ENCODE results near the gene ORAI2. TPM values are rescaled to one million over a fixed set of nuclear protein-coding genes. Genes with fewer than 3 reads are reported as not detected.

ORAI2 gene
- total and polyA plus RNA-seq, 7 donors, result 1.4 to 38.7 (median 7.9) TPM

DNA sequence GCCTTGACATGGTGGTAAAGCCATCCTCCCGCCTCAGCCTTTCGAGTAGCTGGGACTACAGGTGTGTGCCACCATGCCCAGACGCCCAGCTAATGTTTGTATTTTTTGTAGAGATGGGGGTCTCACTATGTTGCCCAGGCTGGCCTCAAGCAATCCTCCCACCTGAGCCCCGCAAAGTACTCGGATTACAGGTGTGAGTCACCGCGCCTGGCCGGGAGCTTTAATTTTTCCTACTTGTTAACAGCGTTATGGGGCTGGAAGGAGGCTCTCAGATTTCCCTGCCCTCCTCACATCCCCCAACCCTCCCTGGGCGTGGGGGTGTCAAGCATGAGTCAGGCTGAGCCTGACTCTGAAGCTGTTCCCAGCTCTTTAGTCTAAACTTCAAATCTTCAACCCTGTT is 23.0 kb downstream of the ORAI2 start:
- no peaks in the 10 kb centered on the region for H3K27me3 ChIP-seq
- intact Hi-C loops (cut with DNase I), result no loop called here
- WGBS, 2 donors, result 91 to 92% methylated on average over 10 of the region's 10 CpGs
- peaks cover 7 to 43% (median 29%) of the 10 kb centered on the region in 4 donors for H3K36me3 ChIP-seq
- no peak for TF ChIP-seq EP300 (IDR thresholded peaks at IDR 0.05)
- TF ChIP-seq POLR2A (IDR thresholded peaks at IDR 0.05), result no peak
- TF ChIP-seq POLR2AphosphoS5 (IDR thresholded peaks at IDR 0.05), result no peak
- TF ChIP-seq, protein P1, sequence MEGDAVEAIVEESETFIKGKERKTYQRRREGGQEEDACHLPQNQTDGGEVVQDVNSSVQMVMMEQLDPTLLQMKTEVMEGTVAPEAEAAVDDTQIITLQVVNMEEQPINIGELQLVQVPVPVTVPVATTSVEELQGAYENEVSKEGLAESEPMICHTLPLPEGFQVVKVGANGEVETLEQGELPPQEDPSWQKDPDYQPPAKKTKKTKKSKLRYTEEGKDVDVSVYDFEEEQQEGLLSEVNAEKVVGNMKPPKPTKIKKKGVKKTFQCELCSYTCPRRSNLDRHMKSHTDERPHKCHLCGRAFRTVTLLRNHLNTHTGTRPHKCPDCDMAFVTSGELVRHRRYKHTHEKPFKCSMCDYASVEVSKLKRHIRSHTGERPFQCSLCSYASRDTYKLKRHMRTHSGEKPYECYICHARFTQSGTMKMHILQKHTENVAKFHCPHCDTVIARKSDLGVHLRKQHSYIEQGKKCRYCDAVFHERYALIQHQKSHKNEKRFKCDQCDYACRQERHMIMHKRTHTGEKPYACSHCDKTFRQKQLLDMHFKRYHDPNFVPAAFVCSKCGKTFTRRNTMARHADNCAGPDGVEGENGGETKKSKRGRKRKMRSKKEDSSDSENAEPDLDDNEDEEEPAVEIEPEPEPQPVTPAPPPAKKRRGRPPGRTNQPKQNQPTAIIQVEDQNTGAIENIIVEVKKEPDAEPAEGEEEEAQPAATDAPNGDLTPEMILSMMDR (IDR thresholded peaks at IDR 0.05), result no peak
- DNase-seq, result no peak
- H3K9me3 ChIP-seq, result no peaks in the 10 kb centered on the region
- no peak overlapping the region for H3K27ac ChIP-seq
- no peak overlapping the region for H3K4me3 ChIP-seq
- no peaks in the 10 kb centered on the region for H3K4me1 ChIP-seq

DNA sequence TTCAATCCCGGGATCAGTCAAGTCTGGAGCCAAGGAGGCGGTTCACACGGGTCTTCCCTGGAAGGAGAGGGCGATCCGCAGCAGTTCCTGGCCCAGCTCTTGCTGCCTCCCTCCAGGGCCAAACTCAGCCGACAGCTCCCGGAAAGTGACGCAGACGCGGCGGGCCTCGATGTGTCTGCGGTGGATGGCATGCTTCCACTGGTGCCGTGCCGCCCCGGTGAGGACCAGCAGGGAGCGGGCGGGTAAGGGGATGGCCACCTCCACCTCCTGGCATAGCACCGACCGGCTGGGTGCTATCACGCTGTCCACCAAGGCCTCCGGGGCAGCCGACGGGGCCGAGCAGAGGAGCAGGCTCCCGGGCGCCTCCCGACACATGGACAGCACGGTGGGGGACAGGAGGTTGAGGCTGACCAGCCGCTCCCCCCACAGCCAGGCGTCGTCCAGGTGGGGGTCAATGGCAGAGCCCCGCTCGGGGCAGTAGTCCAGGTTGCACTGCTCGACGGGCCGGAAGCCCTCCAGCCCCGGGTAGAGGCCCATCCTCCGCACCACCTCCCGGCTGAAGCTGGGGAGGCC is 24.1 kb downstream of the ORAI2 start:
- Histone ChIP-seq H3K36me3 (peaks cover 7 to 43% (median 29%) of the 10 kb centered on the region in 4 donors), H3K9me3 (no peaks in the 10 kb centered on the region), H3K4me3 (no peak overlapping the region), H3K27me3 (no peaks in the 10 kb centered on the region), H3K4me1 (no peaks in the 10 kb centered on the region), H3K27ac (no peak overlapping the region)
- no peak for DNase-seq
- 96% methylated on average over 40 of the region's 40 CpGs for WGBS, 2 donors
- intact Hi-C loops (cut with DNase I), result no loop called here
- TF ChIP-seq EP300 (IDR thresholded peaks at IDR 0.05), result no peak
- TF ChIP-seq POLR2A (IDR thresholded peaks at IDR 0.05), result no peak
- TF ChIP-seq, protein P1 (IDR thresholded peaks at IDR 0.05), result no peak
- no peak for TF ChIP-seq POLR2AphosphoS5 (IDR thresholded peaks at IDR 0.05)

DNA sequence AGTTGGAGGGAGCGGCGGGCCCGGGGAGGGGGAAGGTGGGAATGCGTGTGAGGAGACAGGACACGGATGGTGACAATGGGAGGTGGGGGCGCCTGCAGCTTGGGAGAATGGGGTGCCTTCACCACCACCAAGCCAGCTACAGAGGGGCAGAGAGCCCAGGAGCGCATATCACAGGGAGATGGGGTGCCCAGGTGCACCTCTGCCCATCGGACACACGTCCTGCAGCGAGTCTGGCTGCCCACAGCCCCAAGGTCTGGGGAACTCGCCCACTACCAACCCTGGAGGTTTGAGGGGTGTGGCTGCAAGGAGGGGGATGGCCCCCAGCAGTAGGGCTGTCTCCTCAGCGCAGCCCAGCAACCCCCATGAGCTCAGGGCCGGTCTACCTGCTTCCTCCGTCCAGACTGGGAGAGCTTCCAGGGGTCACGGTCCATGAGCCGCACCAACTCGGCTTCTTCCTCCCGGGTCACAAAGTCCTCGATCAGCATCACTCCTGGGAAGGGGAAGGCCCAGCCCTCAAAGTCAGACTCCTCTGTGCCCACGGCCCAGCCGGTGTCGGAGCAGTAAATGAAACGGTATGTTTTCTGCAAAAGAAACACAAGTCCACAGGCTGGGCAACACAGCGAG is 26.0 kb downstream of the ORAI2 start:
- H3K27ac ChIP-seq, result no peak overlapping the region
- intact Hi-C loops (cut with DNase I), result no loop called here
- TF ChIP-seq EP300 (IDR thresholded peaks at IDR 0.05) (no peak), POLR2A (IDR thresholded peaks at IDR 0.05) (no peak), POLR2AphosphoS5 (IDR thresholded peaks at IDR 0.05) (no peak)
- TF ChIP-seq, protein P1 (IDR thresholded peaks at IDR 0.05), result no peak
- peaks cover 0 to 11% (median 9%) of the 10 kb centered on the region in 4 donors for H3K4me1 ChIP-seq
- H3K27me3 ChIP-seq, result no peaks in the 10 kb centered on the region
- no peak overlapping the region for H3K4me3 ChIP-seq
- peaks cover 7 to 43% (median 29%) of the 10 kb centered on the region in 4 donors for H3K36me3 ChIP-seq
- no peaks in the 10 kb centered on the region for H3K9me3 ChIP-seq
- 97% methylated on average over 24 of the region's 24 CpGs for WGBS, 2 donors
- DNase-seq, result no peak

DNA sequence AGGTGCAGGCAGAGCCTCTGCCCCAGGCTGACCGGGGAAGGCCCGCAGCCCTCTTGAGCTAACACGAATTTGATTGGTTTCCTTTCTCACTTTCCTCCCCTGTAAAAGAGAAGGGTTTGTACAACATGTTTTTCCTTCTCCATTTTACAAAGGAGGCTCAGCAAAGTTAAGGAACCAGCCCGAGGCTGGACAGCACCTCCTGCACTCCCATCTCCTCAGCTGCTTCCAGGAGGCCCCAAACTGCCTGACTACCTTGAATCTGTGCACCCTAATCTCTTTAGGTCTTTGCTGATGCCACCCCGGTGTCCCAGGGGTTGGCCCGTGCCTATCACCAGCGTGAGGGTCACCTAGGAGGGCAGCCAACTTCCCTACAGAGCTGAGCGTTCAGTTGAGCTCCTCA is 27.1 kb downstream of the ORAI2 start:
- WGBS, 2 donors, result 90 to 91% methylated on average over 8 of the region's 8 CpGs
- H3K27me3 ChIP-seq, result no peaks in the 10 kb centered on the region
- peaks cover 7 to 41% (median 29%) of the 10 kb centered on the region in 4 donors for H3K36me3 ChIP-seq
- TF ChIP-seq POLR2AphosphoS5 (IDR thresholded peaks at IDR 0.05) (no peak), POLR2A (IDR thresholded peaks at IDR 0.05) (no peak), EP300 (IDR thresholded peaks at IDR 0.05) (no peak)
- TF ChIP-seq, protein P1 (IDR thresholded peaks at IDR 0.05), result no peak
- H3K4me1 ChIP-seq, result peaks cover 0 to 12% (median 11%) of the 10 kb centered on the region in 4 donors
- intact Hi-C loops (cut with DNase I), result no loop called here
- H3K9me3 ChIP-seq, result no peaks in the 10 kb centered on the region
- no peak for DNase-seq
- no peak overlapping the region for H3K27ac ChIP-seq
- no peak overlapping the region for H3K4me3 ChIP-seq
